ENCODE data around the gene CEP72. TPM values are rescaled to one million over a fixed set of nuclear protein-coding genes. Genes with fewer than 3 reads are reported as not detected.

CEP72 gene
- total and polyA plus RNA-seq, 2 of the 13 experiments (the other 11 are each of a cell fraction or from before 2014, with no cell fraction given), result 3.4 to 9.4 TPM

DNA sequence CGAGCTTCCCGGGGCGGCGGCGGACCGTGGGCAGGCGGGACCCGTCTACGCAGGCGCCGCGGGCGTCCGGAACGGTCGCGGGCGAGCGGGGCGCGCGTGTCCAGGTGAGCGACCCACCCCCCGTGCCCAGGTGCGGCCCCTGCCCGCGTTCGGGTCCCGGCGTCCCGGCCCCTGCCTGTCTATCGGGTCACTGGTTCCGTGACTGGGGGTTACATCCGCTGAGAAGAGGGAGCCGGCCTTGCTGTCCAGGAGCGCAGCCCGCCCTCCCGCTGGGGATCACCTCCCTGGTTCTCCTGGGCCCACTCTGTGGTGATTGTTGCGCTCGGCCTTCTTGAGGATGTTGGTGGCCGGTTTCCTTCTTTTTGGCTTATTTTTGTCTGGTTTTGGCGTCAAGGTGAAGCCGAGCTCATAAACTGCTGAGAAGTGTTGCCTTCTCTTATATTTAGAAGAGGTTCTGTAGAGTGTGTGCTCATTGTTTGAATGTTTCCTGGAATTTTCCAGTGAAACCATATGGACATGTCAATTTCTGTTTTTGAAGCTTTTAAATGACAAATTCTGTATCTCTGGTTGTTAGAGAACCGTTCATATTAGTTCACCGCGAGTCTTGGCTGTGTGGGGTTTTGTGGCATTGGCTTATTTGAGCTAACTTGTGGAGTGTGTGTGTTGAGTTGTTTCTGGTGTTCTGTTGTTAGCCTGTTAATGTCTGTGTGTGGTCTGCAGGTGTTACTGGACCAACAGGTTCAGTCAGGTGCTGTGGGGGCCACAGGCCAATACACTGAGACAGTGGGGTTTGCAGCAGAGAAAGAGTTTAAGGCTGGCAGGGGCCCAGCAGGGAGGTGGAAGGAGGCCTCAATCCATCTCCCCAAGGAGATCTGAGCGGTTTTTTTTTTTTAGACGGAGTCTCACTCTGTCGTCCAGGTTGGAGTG is 621 bp downstream of the CEP72 start (continued):
- TF ChIP-seq ZFX (CRISPR knock-in tag; IDR thresholded peaks at IDR 0.05; ENCODE audit: low read depth) (peak; percentile 29), ZNF777 (CRISPR knock-in tag; IDR thresholded peaks at IDR 0.05) (peak; percentile 36), POLR2AphosphoS2 (IDR thresholded peaks at IDR 0.05; ENCODE audit: low read depth, low read length) (no peak), IRF2 (CRISPR knock-in tag; IDR thresholded peaks at IDR 0.05) (no peak), ZNF577 (CRISPR knock-in tag; IDR thresholded peaks at IDR 0.05; ENCODE audit: borderline replicate concordance, low read depth) (no peak), ASH2L (IDR thresholded peaks at IDR 0.05; ENCODE audit: insufficient read length, low read depth, low read length) (peak; percentile 52), ZMAT3 (CRISPR knock-in tag; conservative IDR thresholded peaks at IDR 0.05) (peak; percentile 41; the same call in 1 of the 2 replicates), ZNF891 (CRISPR knock-in tag; IDR thresholded peaks at IDR 0.05) (0 out of 2 replicates have a peak, but pooled peaks have one; percentile 36)

DNA sequence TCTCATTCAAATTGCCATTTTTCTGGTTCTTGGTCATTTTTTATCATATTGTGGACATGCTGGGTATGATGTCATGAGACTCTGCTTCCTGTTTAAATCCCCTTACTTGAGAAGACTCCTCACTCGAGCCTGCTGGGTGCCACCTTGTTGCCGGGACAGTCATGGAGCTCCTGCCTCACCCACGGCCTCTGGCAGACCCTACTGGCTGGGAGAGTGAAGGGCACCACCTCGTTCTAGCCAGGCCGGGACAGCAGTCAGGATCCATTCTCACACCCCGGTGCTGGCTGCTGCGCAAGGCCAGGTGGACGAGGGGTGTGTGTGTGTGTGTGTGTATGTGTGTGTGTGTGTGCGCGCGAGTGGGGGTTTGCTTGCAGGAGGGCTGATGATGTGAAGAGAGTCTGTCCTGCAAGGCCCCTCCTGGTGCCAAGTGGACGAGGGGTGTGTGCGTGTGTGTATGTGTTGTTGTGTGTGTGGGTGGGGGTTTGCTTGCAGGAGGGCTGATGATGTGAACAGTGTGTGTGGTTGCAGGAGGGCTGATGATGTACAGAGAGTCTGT is 4.4 kb downstream of the CEP72 start:
- Histone ChIP-seq H3K4me2 (ENCODE audit: low read depth, low read length) (no peak overlapping the region), H2AFZ (ENCODE audit: low read length) (no peak overlapping the region), H3K4me3 (replicated peaks in 1 of 3; ENCODE audit: insufficient read depth in 1 of 3, low read depth in 2 of 3, low read length in 3 of 3) (no peak overlapping the region), H3K9me3 (ENCODE audit: low read length) (no peaks in the 10 kb centered on the region), H3K9ac (ENCODE audit: insufficient read depth, low read depth, low read length) (no peak overlapping the region), H3K27ac (ENCODE audit: extremely low read length, insufficient read depth, low read length) (peak overlapping the region; percentile 23), H3K36me3 (replicated peaks in 1 of 2; ENCODE audit: control insufficient read depth in 1 of 2, insufficient read depth in 2 of 2, low read length in 2 of 2) (peaks cover 11 to 39% of the 10 kb centered on the region in 2 experiments; a peak in 4 of 5 replicates), H3K27me3 (ENCODE audit: control insufficient read depth in 1 of 2, insufficient read depth in 2 of 2, low read length in 2 of 2) (no peaks in the 10 kb centered on the region), H4K20me1 (ENCODE audit: insufficient read depth, low read length) (no peaks in the 10 kb centered on the region), H3K4me1 (ENCODE audit: insufficient read depth, low read length) (peaks cover 78% of the 10 kb centered on the region), H3K79me2 (ENCODE audit: insufficient read depth, low read length) (peaks cover 51% of the 10 kb centered on the region)
- intact Hi-C loops (cut with micrococcal nuclease; ENCODE audit: unreplicated experiment), result loop anchor here (10.0 kb wide), 1 partner anchor 82 kb away; no protein-coding TSS in a partner anchor
- 85% methylated on average over 12 of the region's 13 CpGs for WGBS (ENCODE audit: low lambda C conversion rate)
- BruUV-seq (replicated peaks), result no TSS peak
- ATAC-seq (peak; percentile 18; the same call in 2 of the 3 replicates), DNase-seq (ENCODE audit: low spot score) (no peak), FAIRE-seq (no peak)
- ChIA-PET CTCF (ENCODE audit: low intra/inter-chr PET ratio, low total read pairs) (no interaction called here), POLR2A (no interaction called here)
- in situ Hi-C loops (cut with HindIII; ENCODE audit: extremely low pct_ligation_motif_present, low pct_unique_long_range_greater_than_20kb), result no loop called here
- TF ChIP-seq ATF7 (IDR thresholded peaks at IDR 0.05) (0 out of 2 replicates have a peak, but pooled peaks have one; percentile 21), ATF7 (CRISPR knock-in tag; IDR thresholded peaks at IDR 0.05) (no peak), HNRNPL (IDR thresholded peaks at IDR 0.05; ENCODE audit: low read depth, low read length) (peak; percentile 39; the same call in 1 of the 2 replicates), ZNF121 (CRISPR knock-in tag; IDR thresholded peaks at IDR 0.05) (peak; percentile 95), XRCC5 (optimal IDR thresholded peaks at IDR 0.05; ENCODE audit: low read length) (peak; percentile 20), STAG1 (CRISPR knock-in tag; IDR thresholded peaks at IDR 0.05) (peak; percentile 60), AGO2 (optimal IDR thresholded peaks at IDR 0.05; ENCODE audit: low read depth, low read length) (peak; percentile 31)
- TF ChIP-seq, protein P1, sequence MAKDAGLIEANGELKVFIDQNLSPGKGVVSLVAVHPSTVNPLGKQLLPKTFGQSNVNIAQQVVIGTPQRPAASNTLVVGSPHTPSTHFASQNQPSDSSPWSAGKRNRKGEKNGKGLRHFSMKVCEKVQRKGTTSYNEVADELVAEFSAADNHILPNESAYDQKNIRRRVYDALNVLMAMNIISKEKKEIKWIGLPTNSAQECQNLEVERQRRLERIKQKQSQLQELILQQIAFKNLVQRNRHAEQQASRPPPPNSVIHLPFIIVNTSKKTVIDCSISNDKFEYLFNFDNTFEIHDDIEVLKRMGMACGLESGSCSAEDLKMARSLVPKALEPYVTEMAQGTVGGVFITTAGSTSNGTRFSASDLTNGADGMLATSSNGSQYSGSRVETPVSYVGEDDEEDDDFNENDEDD (CRISPR knock-in tag; IDR thresholded peaks at IDR 0.05; ENCODE audit: borderline replicate concordance), result no peak
- TF ChIP-seq, protein P2, sequence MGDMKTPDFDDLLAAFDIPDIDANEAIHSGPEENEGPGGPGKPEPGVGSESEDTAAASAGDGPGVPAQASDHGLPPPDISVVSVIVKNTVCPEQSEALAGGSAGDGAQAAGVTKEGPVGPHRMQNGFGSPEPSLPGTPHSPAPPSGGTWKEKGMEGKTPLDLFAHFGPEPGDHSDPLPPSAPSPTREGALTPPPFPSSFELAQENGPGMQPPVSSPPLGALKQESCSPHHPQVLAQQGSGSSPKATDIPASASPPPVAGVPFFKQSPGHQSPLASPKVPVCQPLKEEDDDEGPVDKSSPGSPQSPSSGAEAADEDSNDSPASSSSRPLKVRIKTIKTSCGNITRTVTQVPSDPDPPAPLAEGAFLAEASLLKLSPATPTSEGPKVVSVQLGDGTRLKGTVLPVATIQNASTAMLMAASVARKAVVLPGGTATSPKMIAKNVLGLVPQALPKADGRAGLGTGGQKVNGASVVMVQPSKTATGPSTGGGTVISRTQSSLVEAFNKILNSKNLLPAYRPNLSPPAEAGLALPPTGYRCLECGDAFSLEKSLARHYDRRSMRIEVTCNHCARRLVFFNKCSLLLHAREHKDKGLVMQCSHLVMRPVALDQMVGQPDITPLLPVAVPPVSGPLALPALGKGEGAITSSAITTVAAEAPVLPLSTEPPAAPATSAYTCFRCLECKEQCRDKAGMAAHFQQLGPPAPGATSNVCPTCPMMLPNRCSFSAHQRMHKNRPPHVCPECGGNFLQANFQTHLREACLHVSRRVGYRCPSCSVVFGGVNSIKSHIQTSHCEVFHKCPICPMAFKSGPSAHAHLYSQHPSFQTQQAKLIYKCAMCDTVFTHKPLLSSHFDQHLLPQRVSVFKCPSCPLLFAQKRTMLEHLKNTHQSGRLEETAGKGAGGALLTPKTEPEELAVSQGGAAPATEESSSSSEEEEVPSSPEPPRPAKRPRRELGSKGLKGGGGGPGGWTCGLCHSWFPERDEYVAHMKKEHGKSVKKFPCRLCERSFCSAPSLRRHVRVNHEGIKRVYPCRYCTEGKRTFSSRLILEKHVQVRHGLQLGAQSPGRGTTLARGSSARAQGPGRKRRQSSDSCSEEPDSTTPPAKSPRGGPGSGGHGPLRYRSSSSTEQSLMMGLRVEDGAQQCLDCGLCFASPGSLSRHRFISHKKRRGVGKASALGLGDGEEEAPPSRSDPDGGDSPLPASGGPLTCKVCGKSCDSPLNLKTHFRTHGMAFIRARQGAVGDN (CRISPR knock-in tag; IDR thresholded peaks at IDR 0.05), result peak; percentile 20; the same call in 1 of the 2 replicates

Data from HepG2 (cell line).